GM21447 (cell line): ENCODE results near the gene SNX10.

ENCODE experiments used
- ATAC-seq: cut with Tn5 transposase; IDR thresholded peaks from one replicate; pipeline ENCODE4 v1.9.1; 2021; ENCODE audit not compliant: unreplicated experiment

The SNX10 gene

DNA sequence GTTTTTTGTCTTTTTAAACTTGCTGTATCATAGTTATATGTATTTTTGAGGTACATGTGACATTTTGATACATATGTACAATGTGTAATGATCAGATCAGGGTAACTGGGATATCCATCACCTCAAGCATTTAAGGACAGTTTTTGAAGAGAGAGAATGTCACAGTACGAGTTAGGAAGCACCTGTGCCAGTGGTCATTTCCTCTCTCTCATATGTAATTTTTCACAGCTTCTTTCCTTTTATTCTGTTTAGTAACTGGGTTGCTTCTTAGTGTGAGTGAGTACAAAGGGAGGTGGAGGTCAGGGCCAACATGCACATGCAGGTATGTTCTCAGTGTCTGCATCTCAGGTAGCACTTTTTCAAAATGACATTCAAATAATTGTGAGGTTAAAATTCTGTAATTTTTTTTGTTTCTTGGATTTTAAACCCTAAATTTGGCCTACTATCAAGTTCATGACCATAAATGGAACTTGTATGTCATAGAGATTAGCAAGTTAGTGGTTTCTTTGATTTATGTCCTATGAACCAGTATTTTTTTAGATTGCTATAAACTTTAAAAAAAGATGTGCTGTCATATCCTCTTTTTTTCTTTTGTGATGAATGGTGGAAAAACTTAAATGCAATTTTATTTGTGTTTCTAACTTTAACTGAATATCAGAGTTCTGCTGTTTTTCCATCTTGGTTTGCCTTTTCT lies 42.7 kb downstream of the SNX10 start:
- no peak for ATAC-seq

DNA sequence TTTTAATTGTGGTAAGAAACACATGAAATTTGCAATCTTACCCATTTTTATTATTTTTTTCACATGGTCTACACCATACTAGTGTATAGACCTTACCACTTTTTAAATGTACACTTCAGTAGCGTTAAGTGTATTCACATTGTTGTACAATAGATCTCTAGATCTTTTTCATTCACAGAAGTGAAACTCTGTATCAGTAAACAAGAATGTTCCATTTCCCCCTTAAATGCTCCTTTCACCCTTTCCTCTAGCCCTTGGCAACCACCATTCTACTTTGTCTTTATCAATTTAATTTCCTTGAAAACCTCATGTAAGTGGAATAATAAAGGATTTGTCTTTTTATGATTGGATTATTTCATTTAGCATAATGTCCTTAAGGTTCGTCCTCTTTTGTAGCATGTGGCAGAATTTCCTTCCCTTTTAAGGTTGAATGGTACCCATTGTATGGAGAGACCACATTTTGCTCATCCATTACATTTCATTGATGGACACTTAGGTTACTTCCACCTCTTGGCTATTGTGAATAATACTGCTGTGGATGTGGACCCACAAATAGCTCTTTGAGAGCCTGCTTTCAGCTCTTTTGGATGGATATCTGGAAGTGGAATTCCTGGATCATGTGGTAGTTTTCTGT lies 45.7 kb downstream of the SNX10 start:
- ATAC-seq: peak; percentile 54

DNA sequence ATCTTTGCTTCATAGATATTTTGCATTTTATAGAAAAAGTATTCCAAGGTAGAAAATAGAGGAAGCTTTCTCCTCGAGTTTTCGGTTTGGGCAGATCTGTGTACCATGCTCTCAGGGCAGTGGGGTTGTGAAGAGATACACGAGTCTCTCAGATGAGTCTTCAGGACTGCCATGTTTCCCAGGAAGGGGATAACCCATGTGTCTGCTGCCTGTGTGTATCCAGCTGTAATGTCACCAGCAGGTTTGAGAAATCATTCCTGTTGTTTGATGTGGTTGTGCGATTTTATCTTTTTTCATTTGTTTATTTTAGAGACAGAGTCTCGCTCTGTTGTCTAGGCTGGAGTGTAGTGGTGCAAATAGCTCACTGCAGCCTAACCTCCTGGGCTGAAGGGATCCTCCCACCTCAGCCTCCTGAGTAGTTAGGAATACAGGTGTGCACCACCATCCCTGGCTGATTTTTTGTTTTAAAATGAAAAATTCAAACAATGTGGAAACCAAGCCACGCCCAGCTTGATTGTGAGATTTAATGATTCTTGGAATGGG lies 48.9 kb downstream of the SNX10 start:
- ATAC-seq: no peak

DNA sequence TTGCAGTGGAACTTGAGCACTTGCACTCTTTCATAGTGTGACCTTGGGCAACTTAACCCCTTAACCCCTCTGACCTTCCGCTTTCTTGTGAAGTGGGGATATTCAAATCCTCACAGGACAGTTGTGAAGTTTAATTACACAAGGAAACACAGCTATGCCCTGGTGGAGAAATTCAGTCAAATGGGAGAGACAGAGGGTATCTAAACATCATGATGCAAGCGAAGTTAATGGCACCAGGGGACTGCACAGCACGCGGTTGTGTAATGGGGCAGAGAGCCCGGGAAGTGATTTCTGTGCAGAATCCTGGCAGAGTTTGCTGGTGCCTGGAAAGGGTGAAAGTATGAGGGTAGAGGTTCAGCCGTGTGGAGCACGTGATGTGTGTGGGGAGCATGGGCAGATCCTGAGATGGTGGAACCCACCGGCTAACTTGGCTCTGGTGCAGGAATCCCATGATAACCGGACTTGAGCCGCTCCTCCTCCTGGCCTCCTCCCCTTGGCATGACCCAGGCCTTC lies 51.7 kb downstream of the SNX10 start:
- no peak for ATAC-seq

DNA sequence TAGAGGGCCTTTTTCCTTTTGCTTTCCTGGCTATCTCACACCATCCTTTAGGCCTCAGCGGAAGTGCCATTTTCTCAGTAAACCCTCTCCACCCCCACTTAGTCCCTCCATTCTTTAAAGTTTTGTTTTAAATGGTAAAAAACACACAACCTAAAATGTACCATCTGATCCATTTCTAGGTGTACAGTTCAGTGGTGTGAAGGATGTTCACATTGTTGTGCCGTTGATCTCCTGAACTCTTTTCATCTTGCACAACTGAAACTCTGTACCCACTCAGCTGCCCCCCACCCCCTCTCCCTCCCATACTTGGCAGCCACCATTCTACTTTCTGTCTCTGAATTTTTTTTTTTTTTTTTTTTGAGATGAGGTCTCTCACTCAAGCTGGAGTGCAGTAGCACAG lies 52.2 kb downstream of the SNX10 start:
- ATAC-seq: no peak

DNA sequence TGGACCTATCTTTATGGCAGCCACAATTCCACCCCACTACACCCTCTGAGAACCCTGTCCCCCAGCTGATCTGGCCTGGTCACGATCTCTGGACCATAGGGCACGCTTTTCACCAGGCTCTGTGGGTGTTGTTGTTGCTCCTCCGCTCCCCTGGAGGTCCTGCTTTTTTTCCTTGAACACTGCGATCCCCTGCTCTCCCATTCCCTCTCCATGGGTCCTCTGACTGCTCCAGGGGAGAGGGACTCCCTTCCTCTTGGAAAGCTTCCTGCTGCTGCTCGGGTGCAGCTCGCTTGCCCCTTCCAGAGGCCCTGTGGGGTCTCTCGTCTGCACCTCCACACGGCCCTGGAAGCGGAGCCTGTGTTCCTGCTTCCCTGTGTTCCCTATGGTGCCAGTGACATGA lies 53.5 kb downstream of the SNX10 start:
- no peak for ATAC-seq

DNA sequence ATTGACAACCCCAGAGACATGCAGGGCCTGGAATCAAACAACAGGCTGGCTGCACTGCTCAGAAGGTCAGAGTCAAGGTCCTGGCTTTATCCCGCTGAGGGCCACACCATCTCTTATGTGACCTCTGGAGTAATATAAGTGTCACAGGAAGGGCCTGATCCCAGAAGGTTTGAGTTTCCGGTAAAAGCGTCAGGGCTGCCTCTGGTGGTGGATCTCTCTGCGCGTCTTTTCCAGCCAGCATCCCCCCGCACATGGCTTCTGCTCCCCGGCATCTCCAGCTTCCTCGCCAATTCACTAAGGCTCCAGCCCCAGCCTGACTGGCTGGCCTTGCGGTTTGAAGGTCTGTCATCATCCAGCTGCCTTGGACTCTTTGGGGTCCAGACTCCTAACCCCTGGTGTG lies 54.2 kb downstream of the SNX10 start:
- no peak for ATAC-seq

DNA sequence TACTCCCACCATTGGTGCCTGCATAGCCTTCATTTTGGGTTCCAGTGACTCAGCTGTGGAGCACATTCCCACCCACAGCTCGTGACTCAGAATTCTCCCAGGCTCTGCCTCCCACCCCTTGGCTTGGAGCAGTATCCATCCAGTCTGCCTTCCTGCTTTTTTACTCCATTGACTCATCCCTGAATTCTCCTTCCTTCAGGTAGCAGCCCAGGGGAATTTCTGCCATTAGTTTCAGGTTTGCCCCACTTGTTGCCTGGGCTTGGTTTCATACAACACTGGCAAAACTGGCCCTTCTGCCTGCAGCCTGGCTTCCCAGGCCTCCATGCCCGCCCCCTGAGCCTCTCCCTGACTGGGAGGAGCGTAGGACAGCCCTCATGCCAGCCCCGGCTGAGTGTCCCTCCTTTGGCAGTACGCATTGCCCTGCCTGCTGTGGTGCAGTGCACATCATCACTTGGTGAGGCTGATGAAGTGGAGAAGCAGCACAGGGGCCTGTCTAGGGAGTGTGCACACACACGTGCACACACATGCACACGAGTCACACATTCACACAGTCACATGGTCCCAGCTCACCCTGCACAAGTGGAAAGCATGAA lies 55.0 kb downstream of the SNX10 start:
- no peak for ATAC-seq

DNA sequence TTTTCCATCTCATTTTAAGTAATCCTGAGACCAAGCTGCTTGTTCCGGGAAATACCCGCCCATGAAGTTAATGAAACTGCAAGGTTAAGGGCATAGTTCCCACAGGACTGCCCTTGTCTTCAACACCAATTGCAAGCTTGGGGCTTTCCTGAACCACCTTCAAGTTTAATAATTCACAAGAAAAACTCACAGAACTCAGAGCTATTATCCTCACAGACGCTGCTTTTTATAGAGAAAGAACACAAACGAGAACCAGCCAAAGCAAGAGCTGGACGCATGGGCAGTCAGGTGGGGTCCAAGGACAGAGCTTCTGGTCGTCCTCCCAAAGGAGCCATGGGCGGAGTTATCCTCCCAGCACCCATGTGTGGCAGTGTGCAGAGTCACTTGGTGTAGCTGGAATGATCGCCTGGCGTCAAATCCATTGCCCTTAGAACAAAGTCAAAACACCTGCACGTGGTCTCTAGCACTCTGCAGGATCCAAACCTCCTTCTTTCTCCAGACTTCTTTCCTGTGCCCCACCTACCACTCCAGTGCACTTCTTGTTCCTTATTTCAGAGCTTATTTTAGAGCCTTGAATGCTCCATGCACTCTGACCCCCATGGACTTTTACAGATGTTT lies 56.7 kb downstream of the SNX10 start:
- ATAC-seq: peak; percentile 78

DNA sequence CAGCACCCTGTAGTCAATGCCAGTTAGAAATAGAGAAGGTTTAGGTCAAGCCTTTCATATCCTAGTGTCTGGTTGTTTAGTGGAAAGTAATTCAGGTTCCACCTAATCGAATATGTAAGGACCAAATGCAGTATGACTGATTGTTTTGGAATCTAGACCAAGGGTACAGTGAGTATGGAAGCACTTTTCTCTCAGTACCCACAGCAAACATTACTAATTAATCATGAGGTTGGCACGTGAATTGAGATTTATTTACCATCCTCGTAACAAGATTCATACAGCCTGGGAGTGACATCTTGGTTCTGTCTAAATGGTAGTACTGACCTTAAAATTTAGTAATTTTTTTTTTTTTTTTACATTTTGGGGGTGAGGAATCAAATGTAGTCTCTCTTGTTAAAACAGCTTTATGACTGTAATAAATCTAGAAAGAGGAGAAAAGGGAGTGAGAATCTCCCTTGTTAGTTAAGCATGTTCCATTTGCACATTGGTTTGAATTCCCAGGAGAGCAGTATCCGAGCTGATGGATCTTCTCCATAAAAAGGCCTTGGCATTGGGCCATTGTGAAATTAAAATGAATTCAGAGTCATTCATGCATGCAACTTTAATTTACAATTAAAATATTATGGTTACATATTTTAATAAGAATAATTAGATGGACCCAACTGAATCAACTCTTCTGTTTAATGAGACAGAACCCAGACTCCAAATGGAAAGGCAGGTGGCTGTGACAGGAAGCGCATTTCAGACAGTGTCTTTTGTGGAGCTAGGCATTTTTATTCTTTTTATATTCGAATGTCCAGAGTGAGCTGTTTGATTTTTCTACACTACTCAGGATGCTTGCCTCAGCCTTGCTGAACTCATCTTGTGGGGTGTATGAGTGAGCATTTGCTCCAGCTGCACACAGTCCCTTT lies 57.6 kb downstream of the SNX10 start:
- ATAC-seq: no peak

DNA sequence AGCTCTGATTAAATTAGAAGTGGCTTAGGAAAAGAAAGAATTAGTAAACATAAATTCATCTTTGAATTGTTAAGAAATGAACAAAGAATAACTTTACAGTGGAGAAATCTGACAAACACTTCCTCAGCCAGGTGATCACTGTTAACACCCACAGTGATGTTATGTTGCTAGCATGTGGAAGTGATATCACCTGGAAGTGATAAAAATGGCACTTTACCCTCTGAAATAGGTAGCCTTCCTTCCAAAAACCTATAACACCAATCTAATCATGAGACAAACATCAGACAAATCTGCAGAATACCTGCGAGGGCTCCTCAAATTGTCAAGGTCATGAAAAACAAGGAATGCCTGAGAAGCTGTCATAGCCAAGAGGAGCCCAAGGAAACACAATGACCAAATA lies 59.5 kb downstream of the SNX10 start:
- no peak for ATAC-seq

DNA sequence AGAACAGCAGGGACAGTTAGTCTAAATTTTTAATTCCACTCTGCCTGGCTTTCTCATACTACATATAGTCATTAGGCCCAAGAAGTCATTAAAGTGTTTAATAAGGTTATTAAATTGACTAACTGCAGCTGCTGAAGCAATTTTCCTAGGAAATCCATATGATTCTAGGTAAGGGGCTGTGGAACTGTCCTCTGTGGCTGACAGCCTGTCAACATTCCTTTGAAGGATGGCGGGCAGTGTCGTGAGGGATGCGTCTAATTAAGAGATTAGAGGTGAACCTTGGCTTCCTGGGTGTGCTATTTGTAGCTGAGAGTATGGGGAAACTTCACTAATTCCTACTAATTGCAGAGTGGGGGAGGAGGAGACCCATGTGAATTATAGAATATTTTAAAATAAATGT lies 64.6 kb downstream of the SNX10 start:
- no peak for ATAC-seq

DNA sequence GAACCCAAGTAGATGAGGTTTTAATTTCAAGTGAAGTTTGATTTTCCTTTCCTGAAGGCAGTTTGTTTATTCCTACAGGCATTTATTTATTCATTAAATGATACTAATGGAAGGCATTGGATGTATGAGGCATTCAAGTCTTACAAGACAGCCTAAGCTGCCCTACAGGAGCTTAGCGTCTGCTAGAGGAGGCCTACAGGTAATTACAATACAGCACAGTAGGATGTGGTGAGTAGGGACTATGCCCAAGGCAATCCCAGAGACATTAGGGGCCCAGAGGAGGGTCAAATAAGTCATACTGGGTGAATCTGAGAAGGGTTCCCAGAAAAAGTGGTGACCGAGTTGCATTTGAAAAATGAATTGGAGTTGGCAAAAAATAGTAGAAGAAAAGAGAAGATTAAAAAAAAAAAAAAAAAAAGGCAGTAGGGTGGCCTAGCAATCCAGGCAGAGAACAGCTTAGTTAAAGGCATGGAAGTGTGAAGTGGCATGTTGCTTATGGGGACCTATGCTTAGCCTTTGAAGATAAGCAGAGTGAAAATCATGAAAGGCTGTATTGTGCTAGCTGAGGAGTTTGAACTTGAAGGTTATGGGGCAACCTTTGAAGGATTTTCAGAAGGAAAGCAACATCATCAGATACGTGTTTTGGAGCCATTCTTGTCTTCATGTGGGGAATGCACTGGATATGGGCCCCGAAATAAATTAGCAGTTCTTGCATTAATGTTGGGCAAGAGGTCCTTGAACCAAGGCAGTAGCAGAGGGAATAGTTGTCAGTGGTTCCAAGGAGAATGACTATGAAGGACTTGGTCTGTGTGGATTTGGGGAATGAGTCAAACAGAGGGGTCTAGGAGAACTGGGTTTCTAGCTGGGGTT lies 65.5 kb downstream of the SNX10 start:
- no peak for ATAC-seq

DNA sequence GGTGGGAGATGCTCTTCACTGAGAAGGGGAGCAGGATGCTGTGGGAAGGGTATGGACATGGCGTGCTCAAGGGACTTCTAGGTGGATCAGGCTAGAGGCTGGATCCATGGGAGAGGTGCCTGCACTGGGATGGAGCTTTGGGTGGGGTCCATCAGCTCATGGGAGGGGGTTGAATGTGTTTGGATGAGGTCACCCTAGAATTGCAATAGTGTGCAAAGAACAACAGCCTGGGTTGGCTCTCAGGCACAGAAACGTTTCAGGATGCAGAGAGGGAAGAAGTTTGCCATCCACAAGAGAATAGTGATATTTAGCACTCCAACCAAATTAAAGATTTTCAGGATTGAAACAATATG lies 66.1 kb downstream of the SNX10 start:
- ATAC-seq: no peak

DNA sequence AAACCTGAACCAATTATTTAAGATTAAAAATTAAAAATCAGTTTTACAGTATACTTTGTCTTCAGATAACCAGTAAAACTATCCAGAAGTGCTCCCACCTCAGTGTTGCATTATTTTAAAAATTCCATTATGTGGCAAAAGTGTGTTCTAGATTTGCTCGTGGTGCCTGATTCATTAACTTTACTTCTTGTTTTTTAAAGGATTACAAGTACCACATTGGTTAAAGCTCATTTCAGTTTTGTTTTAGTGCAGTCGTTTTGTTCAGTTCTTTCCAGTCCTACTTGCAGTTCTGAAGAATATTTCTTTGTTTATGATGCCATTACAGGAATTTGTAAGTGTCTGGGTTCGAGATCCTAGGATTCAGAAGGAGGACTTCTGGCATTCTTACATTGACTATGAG lies 69.0 kb downstream of the SNX10 start:
- ATAC-seq: no peak

DNA sequence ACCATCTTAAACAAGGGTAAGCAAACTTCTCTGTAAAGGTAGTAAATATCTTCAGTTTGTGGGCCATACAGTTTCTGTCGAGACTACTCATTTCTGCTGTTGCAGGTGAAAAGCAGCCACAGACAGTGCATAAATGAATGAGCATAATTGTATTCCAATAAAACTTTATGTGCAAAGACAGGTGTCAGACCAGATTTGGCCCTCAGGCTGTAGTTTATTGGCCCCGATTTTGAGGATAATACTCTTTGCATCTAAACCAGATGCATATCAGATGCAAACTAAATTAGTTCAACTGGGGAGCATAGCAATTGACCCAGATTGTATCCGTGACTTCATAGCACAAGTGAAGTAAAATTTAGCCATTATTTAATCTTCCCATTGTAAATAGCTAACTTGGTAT lies 70.0 kb downstream of the SNX10 start:
- ATAC-seq: no peak

DNA sequence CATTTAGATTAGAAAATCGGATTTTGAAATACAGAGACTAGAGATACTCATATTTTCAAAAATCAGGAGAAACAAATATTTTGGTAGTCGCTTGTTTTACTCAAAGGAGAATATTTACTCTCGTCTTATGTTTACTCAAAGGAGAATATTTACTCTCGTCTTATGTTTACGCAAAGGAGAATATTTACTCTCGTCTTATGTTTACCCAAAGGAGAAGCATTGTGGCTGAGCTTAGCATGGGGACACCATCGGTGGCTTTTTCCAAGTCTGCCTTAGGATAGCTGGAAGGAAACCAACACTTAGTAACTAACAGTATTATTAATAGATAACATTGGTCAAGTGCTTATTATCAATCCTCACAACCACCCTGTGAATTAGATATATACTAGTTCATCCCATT lies 71.8 kb downstream of the SNX10 start:
- ATAC-seq: no peak

DNA sequence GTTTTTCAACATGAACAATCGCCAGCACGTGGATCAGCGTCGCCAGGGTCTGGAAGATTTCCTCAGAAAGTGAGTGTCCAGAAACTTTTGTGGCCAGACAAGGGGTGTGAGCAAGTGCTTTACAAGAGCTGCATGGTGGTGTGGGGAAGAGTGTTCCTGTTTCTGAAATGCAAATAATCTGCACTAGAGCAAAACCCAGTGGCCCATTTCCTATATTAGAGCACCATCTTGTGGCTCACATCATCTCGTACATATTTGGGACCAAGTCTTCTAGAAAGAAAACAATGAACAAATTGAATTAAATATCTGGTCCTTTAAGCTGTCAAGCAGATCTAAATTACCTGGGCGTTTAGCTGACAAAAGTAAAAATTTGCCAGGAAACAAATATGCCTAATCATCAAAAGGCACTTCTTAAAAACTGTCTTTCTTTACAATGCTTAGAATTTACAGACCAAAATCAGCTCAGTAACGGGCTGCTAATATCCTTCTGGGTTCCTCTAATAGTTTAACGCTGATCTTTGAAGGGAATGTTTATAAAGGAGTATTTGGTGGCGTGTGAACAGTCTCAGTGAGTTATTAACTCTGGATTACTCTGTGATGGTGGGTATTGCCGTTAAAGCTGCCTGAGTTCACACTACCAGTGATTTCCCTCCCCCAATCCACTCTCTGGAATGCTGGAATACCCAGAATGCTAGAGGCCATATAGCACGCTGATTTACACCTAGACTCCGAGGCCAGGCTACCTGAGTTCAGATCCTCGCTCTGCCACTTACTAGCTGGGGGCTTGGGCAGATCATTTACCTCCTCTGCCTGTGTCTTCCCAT lies 73.6 kb downstream of the SNX10 start:
- ATAC-seq: peak; percentile 77

DNA sequence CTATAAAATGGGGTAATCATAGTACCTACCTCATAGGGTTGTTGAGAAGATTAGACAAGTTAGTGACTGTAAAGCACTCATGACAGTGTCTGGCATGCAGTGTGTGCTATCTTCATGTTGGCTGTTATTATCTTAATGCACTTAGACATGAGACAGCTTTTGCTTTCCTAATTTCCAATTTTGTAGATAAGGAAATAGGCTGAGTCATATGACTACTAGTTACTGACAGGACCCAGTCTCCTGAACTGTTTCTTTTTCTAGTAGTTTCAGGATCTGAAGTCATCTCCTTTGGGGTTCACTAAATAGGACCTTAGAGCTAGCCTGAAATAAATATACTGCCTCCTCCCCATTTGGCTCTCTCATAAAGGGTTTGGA lies 74.2 kb downstream of the SNX10 start:
- ATAC-seq: no peak
